CD1c-positive myeloid dendritic cell (primary cell): ENCODE measurements around the gene CYS1.
"Not testable (repeated sequence)": the region's sequence is repeated elsewhere in the genome, so short reads cannot be mapped to it uniquely, and the experiment has no call there.

Source experiments
- DNase-seq: peaks from one replicate; pipeline ENCODE4 v3.0.0-alpha.2; 2016; ENCODE audit errors: extremely low spot score

Gene CYS1

GRCh38 chr2:10079870-10080535 is at the start of gene CYS1:
CYS1 (minus strand) TSS chr2:10080411; CDS start chr2:10080223, 188 bp downstream.
- peak; percentile 6 for DNase-seq

- no peak for DNase-seq
Observed at GRCh38 chr2:10129490-10129889, 49.3 kb upstream of the CYS1 start.

- no peak for DNase-seq
Observed at GRCh38 chr2:10128420-10128819, 48.2 kb upstream of the CYS1 start.

- no peak for DNase-seq
Observed at GRCh38 chr2:10126632-10127026, 46.4 kb upstream of the CYS1 start.

- no peak for DNase-seq
Observed at GRCh38 chr2:10125842-10126631, 45.8 kb upstream of the CYS1 start.

GRCh38 chr2:10124538-10125045 is 44.4 kb upstream of the CYS1 start:
- peak; percentile 81 for DNase-seq

GRCh38 chr2:10123281-10123680 is 43.1 kb upstream of the CYS1 start:
- DNase-seq: peak; percentile 4

GRCh38 chr2:10122500-10123280 is 42.5 kb upstream of the CYS1 start, which contains the start of gene RRM2:
RRM2 (plus strand) TSS chr2:10122739; CDS start chr2:10122799, 60 bp downstream.
- DNase-seq: peak; percentile 91

- DNase-seq: no peak
Observed at GRCh38 chr2:10120877-10121574, 40.8 kb upstream of the CYS1 start.

- peak; percentile 93 for DNase-seq
Observed at GRCh38 chr2:10120158-10120876, 40.1 kb upstream of the CYS1 start.

GRCh38 chr2:10119601-10120157 is 39.5 kb upstream of the CYS1 start:
- DNase-seq: no peak

GRCh38 chr2:10119027-10119325 is 38.8 kb upstream of the CYS1 start:
- DNase-seq: no peak

- no peak for DNase-seq
Observed at GRCh38 chr2:10109311-10109710, 29.1 kb upstream of the CYS1 start.

- DNase-seq: not testable (repeated sequence)
Observed at GRCh38 chr2:10104906-10105305, 24.7 kb upstream of the CYS1 start.

- DNase-seq: no peak
Observed at GRCh38 chr2:10103179-10103578, 23.0 kb upstream of the CYS1 start.

GRCh38 chr2:10101491-10101890 is 21.3 kb upstream of the CYS1 start:
- DNase-seq: no peak

GRCh38 chr2:10097352-10098148 is 17.3 kb upstream of the CYS1 start:
- DNase-seq: peak; percentile 68

- DNase-seq: no peak
Observed at GRCh38 chr2:10096641-10097040, 16.4 kb upstream of the CYS1 start.

- no peak for DNase-seq
Observed at GRCh38 chr2:10095175-10095574, 15.0 kb upstream of the CYS1 start.

GRCh38 chr2:10094271-10094814 is 14.1 kb upstream of the CYS1 start:
- DNase-seq: no peak
